Measurements from ENCODE around the gene KCNJ1. TPM values are rescaled to one million over a fixed set of nuclear protein-coding genes. Genes with fewer than 3 reads are reported as not detected.

Gene KCNJ1
- under 1 TPM in 2 of 4 donors, not detected in 2; 0.11 to 0.81 TPM for total RNA-seq

GRCh38 chr11:128867277-128867676, at the start of gene KCNJ1:
KCNJ1 (minus strand) TSS chr11:128867296; CDS start chr11:128840243, 27,053 bp downstream.
- intact Hi-C loops (cut with DNase I): no loop called here
- WGBS, 2 donors: 56 to 68% methylated on average over 8 of the region's 8 CpGs
- Histone ChIP-seq H3K27me3 (no peaks in the 10 kb centered on the region), H3K4me3 (replicated peaks in 1 of 3) (no peak within 1 kb of the TSS), H3K27ac (peak within 1 kb of the TSS in 2 of 3 donors; percentile 23 to 32), H3K36me3 (no peaks in the 10 kb centered on the region), H3K4me1 (peaks cover 22 to 36% of the 10 kb centered on the region in 2 donors), H3K9me3 (no peaks in the 10 kb centered on the region)
- DNase-seq: no peak
- TF ChIP-seq CTCF (IDR thresholded peaks at IDR 0.05): no peak
- no peak for TF ChIP-seq POLR2A (IDR thresholded peaks at IDR 0.05)

- WGBS, 2 donors: 85 to 100% methylated on average over 2 of the region's 2 CpGs
- Histone ChIP-seq H3K9me3 (no peaks in the 10 kb centered on the region), H3K4me1 (no peaks in the 10 kb centered on the region), H3K4me3 (replicated peaks in 1 of 3) (no peak overlapping the region), H3K36me3 (no peaks in the 10 kb centered on the region), H3K27ac (no peak overlapping the region), H3K27me3 (no peaks in the 10 kb centered on the region)
- DNase-seq: no peak
- TF ChIP-seq CTCF (IDR thresholded peaks at IDR 0.05) (no peak), POLR2A (IDR thresholded peaks at IDR 0.05) (no peak)
- intact Hi-C loops (cut with DNase I): no loop called here
These were observed 49.6 kb upstream of the KCNJ1 start for GRCh38 chr11:128916681-128917080.

- whole genome bisulfite sequencing, 2 donors: 66 to 81% methylated on average over 3 of the region's 3 CpGs
These were observed 49.0 kb upstream of the KCNJ1 start for GRCh38 chr11:128916037-128916572.

GRCh38 chr11:128915149-128915521, 48.0 kb upstream of the KCNJ1 start:
- no peak for TF ChIP-seq CTCF (IDR thresholded peaks at IDR 0.05)
- no peak for TF ChIP-seq POLR2A (IDR thresholded peaks at IDR 0.05)
- Histone ChIP-seq H3K27me3 (no peaks in the 10 kb centered on the region), H3K9me3 (no peaks in the 10 kb centered on the region), H3K36me3 (no peaks in the 10 kb centered on the region), H3K27ac (no peak overlapping the region), H3K4me3 (replicated peaks in 1 of 3) (no peak overlapping the region), H3K4me1 (no peaks in the 10 kb centered on the region)
- WGBS, 2 donors: 81 to 87% methylated on average over 6 of the region's 6 CpGs
- intact Hi-C loops (cut with DNase I): no loop called here
- no peak for DNase-seq

More at GRCh38 chr11:128916037-128916572, 49.0 kb upstream of the KCNJ1 start:
- no peaks in the 10 kb centered on the region for H3K9me3 ChIP-seq
- no peak overlapping the region for H3K4me3 ChIP-seq (replicated peaks in 1 of 3)
- intact Hi-C loops (cut with DNase I): no loop called here
- no peak for TF ChIP-seq CTCF (IDR thresholded peaks at IDR 0.05)
- H3K4me1 ChIP-seq: no peaks in the 10 kb centered on the region
- no peak for DNase-seq
- no peaks in the 10 kb centered on the region for H3K27me3 ChIP-seq
- no peak overlapping the region for H3K27ac ChIP-seq
- H3K36me3 ChIP-seq: no peaks in the 10 kb centered on the region

- TF ChIP-seq POLR2A (IDR thresholded peaks at IDR 0.05): no peak
- TF ChIP-seq CTCF (IDR thresholded peaks at IDR 0.05): no peak
- H3K4me3 ChIP-seq (replicated peaks in 1 of 3): no peak overlapping the region
- 86 to 92% methylated on average over 17 of the region's 18 CpGs for WGBS, 2 donors
- no peaks in the 10 kb centered on the region for H3K9me3 ChIP-seq
- H3K4me1 ChIP-seq: no peaks in the 10 kb centered on the region
- no peak overlapping the region for H3K27ac ChIP-seq
- intact Hi-C loops (cut with DNase I): no loop called here
- DNase-seq: no peak
- H3K36me3 ChIP-seq: no peaks in the 10 kb centered on the region
- H3K27me3 ChIP-seq: no peaks in the 10 kb centered on the region
These were observed 47.4 kb upstream of the KCNJ1 start for GRCh38 chr11:128914216-128915148.
